Neural progenitor cell (in vitro differentiated cells): ENCODE measurements around the gene ABCF3.

Experiments used
- CTCF ChIP-seq: fragments of 200-600 bp; sonication (generic); IDR thresholded peaks from 2 replicates; pipeline ENCODE4 v1.5.1; 2017; ENCODE audit warnings: antibody characterized with exemption, mild to moderate bottlenecking
- EZH2 ChIP-seq: fragments of 200-600 bp; sonication (generic); IDR thresholded peaks from 2 replicates; pipeline ENCODE4 v1.6.1; 2017; ENCODE audit warnings: antibody characterized with exemption, mild to moderate bottlenecking, moderate library complexity

DNA sequence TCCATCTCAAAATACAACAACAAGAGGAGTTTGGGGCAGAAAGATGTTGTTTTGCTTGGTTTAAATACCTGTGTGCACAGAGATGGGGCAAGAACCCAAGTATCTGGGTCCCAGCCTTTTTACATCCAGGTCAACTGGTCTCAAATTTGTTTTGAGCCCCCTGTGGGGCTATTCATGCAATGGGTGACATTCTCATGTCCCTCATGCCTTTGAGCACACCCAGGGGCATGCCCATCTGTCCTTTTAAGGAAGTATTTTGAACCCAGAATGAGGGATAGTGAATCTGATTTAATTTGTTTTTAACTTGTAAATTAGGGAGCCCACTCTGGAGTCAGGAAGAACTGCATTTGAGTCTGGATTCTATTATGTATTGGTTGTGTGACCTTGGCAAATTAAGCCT, 14.8 kb downstream of the ABCF3 start:
- TF ChIP-seq CTCF: no peak
- TF ChIP-seq EZH2: no peak
